NCI-H226 (cell line): Measurements from ENCODE around the gene LRMDA.

Experiments
- DNase-seq: peaks from one replicate; pipeline ENCODE4 v3.0.0-alpha.2; 2015

LRMDA gene

GRCh38 chr10:76017026-76017732 is 585.8 kb downstream of the LRMDA start:
- no peak for DNase-seq

- no peak for DNase-seq
These were observed 586.5 kb downstream of the LRMDA start for GRCh38 chr10:76017733-76018433.

GRCh38 chr10:76020630-76021029 is 589.2 kb downstream of the LRMDA start:
- DNase-seq, result no peak

- no peak for DNase-seq
These were observed 590.0 kb downstream of the LRMDA start for GRCh38 chr10:76021398-76021797.

GRCh38 chr10:76022366-76022765 is 590.9 kb downstream of the LRMDA start:
- DNase-seq, result no peak

- DNase-seq, result no peak
These were observed 591.6 kb downstream of the LRMDA start for GRCh38 chr10:76023007-76023406.

GRCh38 chr10:76024460-76025123 is 593.2 kb downstream of the LRMDA start:
- DNase-seq, result no peak

GRCh38 chr10:76025124-76025477 is 593.7 kb downstream of the LRMDA start:
- DNase-seq, result no peak

- no peak for DNase-seq
These were observed 594.9 kb downstream of the LRMDA start for GRCh38 chr10:76026176-76026771.

GRCh38 chr10:76026905-76027304 is 595.5 kb downstream of the LRMDA start:
- no peak for DNase-seq

GRCh38 chr10:76029782-76030181 is 598.4 kb downstream of the LRMDA start:
- DNase-seq, result no peak

- DNase-seq, result no peak
These were observed 599.7 kb downstream of the LRMDA start for GRCh38 chr10:76031099-76031498.

GRCh38 chr10:76031769-76032699 is 600.6 kb downstream of the LRMDA start:
- DNase-seq, result no peak

GRCh38 chr10:76032700-76033039 is 601.2 kb downstream of the LRMDA start:
- no peak for DNase-seq

GRCh38 chr10:76033457-76034196 is 602.2 kb downstream of the LRMDA start:
- no peak for DNase-seq

- no peak for DNase-seq
These were observed 603.2 kb downstream of the LRMDA start for GRCh38 chr10:76034353-76035205.

- no peak for DNase-seq
These were observed 604.0 kb downstream of the LRMDA start for GRCh38 chr10:76035206-76036110.

- peak; percentile 10 for DNase-seq
These were observed 604.9 kb downstream of the LRMDA start for GRCh38 chr10:76036111-76036940.

GRCh38 chr10:76036962-76037361 is 605.5 kb downstream of the LRMDA start:
- no peak for DNase-seq
